Activated CD8-positive, alpha-beta memory T cell treated with anti-CD3 and anti-CD28 coated beads, Interleukin-2, amount 50 U/mL, for 1 hour (primary cell): ENCODE measurements around the gene NTNG2.
"Not testable (repeated sequence)": the region's sequence is repeated elsewhere in the genome, so short reads cannot be mapped to it uniquely, and the experiment has no call there.

Source experiments
- DNase-seq: peaks from one replicate; pipeline ENCODE4 v3.0.0-alpha.2; 2020; ENCODE audit errors: extremely low read depth

The NTNG2 gene, protein sequence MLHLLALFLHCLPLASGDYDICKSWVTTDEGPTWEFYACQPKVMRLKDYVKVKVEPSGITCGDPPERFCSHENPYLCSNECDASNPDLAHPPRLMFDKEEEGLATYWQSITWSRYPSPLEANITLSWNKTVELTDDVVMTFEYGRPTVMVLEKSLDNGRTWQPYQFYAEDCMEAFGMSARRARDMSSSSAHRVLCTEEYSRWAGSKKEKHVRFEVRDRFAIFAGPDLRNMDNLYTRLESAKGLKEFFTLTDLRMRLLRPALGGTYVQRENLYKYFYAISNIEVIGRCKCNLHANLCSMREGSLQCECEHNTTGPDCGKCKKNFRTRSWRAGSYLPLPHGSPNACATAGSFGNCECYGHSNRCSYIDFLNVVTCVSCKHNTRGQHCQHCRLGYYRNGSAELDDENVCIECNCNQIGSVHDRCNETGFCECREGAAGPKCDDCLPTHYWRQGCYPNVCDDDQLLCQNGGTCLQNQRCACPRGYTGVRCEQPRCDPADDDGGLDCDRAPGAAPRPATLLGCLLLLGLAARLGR

GRCh38 chr9:132161743-132162184 is at the start of gene NTNG2:
Gene NTNG2 (plus strand): TSS chr9:132162058. CDS start chr9:132166832, 4,774 bp downstream.
- no peak for DNase-seq

- no peak for DNase-seq
Measured at GRCh38 chr9:132114102-132114707, 47.7 kb upstream of the NTNG2 start.

DNA sequence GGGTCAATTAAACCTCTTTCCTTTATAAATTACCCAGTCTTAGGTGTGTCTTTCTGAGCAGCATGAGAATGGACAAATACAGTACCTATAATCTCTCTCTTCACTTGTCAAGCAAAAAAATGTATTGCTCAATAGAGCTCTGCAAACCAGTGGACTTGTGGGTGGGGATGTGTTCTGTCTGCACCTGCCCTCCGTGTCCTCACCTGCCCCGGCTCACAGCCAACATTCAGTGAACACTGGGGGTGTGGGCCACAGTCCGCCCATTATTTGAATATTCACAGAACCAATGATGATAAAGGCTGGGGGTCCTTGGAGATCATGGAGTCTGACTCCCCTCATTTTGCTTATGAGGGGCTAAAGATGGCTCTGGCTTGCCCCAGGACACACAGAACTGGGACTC is 45.3 kb upstream of the NTNG2 start:
- no peak for DNase-seq

GRCh38 chr9:132117694-132118093 is 44.2 kb upstream of the NTNG2 start:
- no peak for DNase-seq

DNA sequence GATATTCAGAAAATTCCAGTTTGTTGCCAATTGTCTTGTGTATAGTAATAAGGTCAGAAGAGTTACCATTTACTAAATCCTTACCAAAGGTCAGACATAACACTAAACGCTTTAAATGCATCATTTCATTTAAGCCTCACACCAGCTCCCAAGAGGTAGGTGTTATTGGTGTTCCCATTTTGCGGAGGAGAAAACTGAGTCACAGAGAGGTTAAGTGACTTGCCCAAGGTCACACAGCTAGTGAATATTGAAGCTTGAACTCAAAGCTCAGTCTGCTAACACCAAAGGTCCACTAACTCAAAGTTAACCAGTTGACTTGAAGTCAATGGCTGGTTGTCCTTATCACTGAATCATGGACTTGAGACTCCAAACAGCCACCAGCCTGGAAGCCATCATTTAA is 40.8 kb upstream of the NTNG2 start:
- no peak for DNase-seq

DNA sequence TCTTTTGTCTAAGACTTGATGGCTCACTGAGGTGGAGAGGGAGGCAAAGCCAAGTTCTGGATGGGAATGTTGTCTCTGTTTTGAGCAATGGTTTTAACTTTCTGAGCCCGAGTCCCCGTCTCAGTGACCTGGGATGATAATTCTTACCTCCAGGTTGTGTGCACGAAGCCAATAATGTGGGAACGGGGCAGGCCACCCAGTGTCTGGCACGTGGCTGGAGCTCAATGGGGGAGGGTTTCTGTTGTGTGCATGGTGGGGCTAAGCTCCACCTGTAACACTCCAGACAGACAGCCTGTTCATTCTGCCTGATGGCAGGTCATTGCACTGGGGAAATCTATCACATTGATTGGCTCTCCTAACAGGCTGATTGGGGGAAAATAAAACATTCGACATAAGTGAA is 37.1 kb upstream of the NTNG2 start:
- no peak for DNase-seq

GRCh38 chr9:132125361-132125760 is 36.5 kb upstream of the NTNG2 start:
- no peak for DNase-seq

- DNase-seq = no peak
Measured at GRCh38 chr9:132125944-132126679, 35.7 kb upstream of the NTNG2 start.

GRCh38 chr9:132126680-132127236 is 35.1 kb upstream of the NTNG2 start:
- no peak for DNase-seq

GRCh38 chr9:132127888-132128534 is 33.8 kb upstream of the NTNG2 start:
- no peak for DNase-seq

GRCh38 chr9:132129535-132129934 is 32.3 kb upstream of the NTNG2 start:
- DNase-seq = no peak

- not testable (repeated sequence) for DNase-seq
Measured at GRCh38 chr9:132134085-132134484, 27.8 kb upstream of the NTNG2 start.

- no peak for DNase-seq
Measured at GRCh38 chr9:132135456-132135855, 26.4 kb upstream of the NTNG2 start.

DNA sequence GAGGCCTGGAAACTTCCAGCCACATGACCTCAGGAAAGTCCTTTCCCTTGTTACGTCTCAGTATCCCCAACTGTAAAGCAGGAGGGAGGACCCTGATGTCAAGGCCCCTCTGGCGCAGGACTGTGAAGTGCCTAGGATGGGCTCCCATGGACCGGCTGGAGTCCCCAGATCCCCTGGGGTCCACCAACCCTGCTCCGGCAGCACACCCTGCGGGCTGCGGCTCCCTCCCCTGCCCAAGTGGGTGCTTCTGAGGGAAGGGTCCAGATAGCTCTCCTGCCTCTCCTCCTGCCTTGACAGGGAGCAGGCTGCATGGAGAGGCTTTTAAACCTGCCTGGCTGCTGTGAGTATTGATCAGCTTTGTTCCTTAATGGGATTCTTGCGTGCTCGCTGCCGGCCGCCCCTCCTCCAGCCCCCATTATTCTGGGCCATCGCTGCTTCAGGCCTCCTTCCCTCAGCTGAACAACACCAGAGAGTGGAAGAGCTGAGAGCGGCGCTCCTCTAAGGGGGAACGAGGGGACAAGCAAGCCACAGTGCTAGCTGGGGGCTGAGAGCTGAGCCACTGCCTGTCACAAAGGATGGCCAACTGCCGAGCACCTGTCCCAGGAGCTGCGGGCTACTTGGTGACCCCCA is 25.6 kb upstream of the NTNG2 start:
- no peak for DNase-seq

DNA sequence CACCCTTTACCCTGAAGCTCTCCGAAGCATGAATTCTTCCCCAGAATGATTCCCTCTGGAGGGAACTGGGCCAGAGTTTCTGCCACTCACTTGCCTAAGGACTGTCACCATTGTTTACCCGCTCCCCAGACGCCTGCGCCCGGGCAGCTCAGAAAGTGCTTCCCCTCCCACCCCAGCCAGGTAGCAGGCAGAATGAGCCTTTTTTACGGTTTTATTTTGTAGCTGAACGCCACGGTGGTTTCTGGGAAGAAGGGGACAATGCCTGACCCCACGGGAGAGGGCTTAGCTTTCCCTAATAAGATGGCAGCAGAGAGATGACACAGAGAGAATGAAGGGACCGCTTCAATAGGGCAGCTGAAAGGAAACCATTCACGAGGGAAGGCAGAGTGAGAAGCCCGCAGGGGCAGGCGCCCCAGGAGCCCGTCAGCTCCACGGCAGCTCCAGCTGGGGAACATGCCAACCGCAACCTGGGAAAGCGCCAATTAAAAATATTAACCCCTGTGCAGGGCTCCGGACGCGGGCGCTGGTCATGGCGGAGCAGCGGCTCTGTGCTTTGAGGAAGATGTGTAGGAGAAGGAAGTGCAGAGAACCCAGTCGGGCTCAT is 20.4 kb upstream of the NTNG2 start:
- DNase-seq = no peak

GRCh38 chr9:132141948-132142594 is 19.8 kb upstream of the NTNG2 start:
- DNase-seq = no peak

DNA sequence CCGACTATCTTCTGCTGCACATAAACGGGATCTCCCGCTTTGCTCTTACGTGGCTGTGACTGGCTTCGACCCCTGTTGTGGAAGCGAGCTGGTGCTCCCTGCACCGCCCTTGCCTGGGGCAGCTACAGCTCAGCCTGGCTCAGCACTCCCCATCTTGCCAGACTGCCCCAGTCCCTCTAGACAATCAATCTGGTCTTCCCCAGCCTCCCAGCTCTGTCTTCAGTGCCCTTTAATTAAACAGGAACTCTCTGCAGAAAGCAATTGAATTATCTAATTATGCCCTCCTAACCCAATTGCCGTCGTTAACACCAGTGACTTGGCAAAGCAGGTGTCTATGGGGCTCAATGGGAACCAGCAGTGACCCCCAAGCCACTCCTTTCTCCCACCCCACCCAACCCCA is 18.9 kb upstream of the NTNG2 start:
- no peak for DNase-seq

GRCh38 chr9:132143359-132143758 is 18.5 kb upstream of the NTNG2 start:
- no peak for DNase-seq

DNA sequence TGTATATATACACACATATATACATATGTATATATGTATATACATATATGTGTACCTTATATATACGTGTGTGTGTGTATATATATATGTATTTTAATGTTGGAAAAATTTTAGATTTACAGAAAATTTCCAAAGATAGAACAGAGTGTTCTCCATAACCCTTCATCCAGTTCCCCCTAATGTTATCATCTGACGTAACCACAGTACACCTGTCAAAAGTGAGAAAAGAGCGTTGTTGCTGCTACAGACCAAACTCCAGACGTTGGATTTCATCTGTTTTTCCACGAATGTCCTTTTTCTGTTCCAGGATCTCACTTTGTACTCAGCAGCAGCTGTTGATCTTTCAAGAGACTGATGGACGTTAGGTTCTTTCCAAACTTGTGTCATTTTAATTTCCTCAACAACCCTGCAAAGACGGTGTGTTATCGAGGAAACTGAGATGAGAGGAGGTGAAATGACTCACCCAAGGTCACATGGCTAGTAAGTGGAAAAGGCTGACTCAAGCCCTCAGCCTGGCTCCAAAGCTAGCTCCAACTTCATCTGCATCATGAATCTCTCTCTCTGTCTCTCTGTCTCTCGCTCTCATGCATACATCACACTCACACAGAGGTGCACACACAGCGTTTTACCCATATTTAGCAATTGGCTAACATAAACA is 17.0 kb upstream of the NTNG2 start:
- no peak for DNase-seq

- DNase-seq = no peak
Measured at GRCh38 chr9:132146039-132146438, 15.8 kb upstream of the NTNG2 start.
